ENCODE data around the gene PRUNE2.

Gene PRUNE2

DNA sequence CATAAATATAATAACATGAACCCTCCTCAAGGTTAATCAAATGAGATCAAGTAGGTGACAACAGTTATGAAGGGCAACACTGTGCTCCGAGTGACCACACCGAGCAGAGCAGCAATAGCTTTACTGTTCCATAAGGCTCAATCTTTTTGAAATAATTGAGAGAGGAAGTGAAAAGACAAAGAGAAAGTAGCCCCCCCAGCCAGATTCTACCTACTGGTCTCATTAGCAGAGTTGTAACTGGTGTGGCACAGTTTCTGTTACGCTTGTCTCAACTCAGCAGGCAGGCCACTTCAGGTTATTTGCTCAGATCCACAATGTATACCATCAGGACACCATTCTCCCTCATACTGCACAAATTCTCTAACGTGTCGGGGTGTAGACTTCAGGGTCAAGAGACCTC lies 14.0 kb downstream of the PRUNE2 start:
- intact Hi-C loops (cut with micrococcal nuclease): no loop called here
- no peaks in the 10 kb centered on the region for H3K36me3 Mint-ChIP-seq (ENCODE audit: low read depth)
- peaks cover 2% of the 10 kb centered on the region for H3K27me3 Mint-ChIP-seq

DNA sequence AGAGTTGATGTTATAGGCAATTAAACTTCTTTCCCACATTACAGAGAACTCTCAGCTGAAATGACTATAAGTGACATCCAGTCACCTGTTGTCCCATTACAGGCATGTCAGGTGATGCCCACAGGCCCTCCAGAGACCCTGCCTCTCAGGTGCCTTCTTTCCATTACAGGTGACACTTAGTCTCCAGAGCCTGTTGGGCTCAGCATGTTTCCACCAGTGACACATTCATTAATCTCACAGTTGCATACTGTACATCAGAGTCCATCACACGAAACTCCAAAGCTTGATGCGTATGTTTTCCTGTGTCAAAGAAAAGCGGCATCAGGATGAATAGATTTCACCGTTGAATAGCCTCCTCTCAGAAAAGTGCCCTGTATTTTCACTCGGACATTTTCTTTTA lies 14.6 kb downstream of the PRUNE2 start:
- H3K27ac Mint-ChIP-seq: no peak overlapping the region
- H3K4me1 Mint-ChIP-seq (ENCODE audit: low read depth): no peaks in the 10 kb centered on the region
- no peaks in the 10 kb centered on the region for H3K36me3 Mint-ChIP-seq (ENCODE audit: low read depth)
- intact Hi-C loops (cut with micrococcal nuclease): no loop called here
- H3K27me3 Mint-ChIP-seq: no peaks in the 10 kb centered on the region
- H3K4me3 Mint-ChIP-seq: no peak overlapping the region
- H3K9me3 Mint-ChIP-seq: no peaks in the 10 kb centered on the region

More for the DNA sequence above, 14.0 kb downstream of the PRUNE2 start:
- no peak overlapping the region for H3K4me3 Mint-ChIP-seq
- no peaks in the 10 kb centered on the region for H3K9me3 Mint-ChIP-seq
- no peaks in the 10 kb centered on the region for H3K4me1 Mint-ChIP-seq (ENCODE audit: low read depth)
- H3K27ac Mint-ChIP-seq: no peak overlapping the region

DNA sequence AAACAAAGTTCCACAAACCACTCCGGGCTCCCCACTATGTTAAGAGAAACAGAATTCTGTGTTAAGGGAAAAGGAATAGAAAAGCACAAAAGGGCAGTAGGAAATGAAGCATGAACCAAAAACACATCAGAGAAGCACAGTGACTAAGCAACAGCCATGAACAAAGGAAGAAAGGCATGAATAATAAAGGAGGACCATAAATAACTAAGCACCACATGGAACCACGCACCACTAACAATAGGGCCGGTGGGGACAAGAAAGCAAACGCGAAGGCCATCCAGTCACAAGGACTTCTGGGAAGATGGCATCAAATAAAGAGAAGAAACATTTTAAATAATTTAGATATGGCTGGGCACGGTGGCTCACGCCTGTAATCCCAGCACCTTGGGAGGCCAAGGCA lies 18.0 kb downstream of the PRUNE2 start:
- no peaks in the 10 kb centered on the region for H3K9me3 Mint-ChIP-seq
- H3K36me3 Mint-ChIP-seq (ENCODE audit: low read depth): no peaks in the 10 kb centered on the region
- no peak overlapping the region for H3K4me3 Mint-ChIP-seq
- intact Hi-C loops (cut with micrococcal nuclease): no loop called here
- no peaks in the 10 kb centered on the region for H3K4me1 Mint-ChIP-seq (ENCODE audit: low read depth)
- H3K27ac Mint-ChIP-seq: no peak overlapping the region
- H3K27me3 Mint-ChIP-seq: no peaks in the 10 kb centered on the region

DNA sequence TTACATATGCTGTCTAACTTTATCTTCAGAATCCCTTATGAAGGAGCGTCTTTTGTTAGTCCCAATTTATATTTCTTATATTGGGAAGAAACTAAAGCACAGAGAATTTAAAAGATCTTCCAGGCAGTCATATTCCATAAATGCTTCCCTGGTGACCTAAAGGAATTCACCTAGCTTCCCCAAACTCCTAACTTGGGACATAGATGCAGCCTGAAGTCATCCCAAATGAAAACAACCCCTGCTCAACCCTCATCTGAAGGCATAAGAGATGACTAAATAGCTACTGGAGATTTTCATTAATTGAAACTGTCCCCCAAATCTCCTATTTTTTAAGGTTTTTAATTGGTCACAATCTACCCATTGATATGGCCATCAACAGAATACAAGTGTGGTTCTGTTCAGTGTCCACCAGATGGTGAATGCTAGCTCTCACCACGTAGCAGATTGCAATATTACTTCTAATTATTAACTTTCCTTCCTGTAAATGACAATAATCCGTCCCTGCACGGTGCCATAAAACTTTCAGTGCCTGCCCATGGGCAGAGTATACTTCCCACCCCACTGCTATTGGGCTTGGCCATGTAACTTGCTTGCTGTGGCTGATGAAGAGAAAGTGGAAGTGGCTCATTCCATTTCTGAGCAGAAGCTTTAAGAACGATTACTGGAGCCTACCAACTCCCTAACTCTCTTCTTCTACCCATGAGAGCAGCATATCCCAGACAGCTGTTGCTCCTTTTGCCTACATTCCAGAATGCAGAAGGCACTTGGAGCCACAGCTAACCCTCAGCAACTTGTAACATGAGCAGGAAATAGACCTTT lies 18.7 kb downstream of the PRUNE2 start:
- no peaks in the 10 kb centered on the region for H3K4me1 Mint-ChIP-seq (ENCODE audit: low read depth)
- H3K9me3 Mint-ChIP-seq: no peaks in the 10 kb centered on the region
- no peaks in the 10 kb centered on the region for H3K27me3 Mint-ChIP-seq
- H3K27ac Mint-ChIP-seq: no peak overlapping the region
- no peaks in the 10 kb centered on the region for H3K36me3 Mint-ChIP-seq (ENCODE audit: low read depth)
- intact Hi-C loops (cut with micrococcal nuclease): no loop called here
- no peak overlapping the region for H3K4me3 Mint-ChIP-seq

DNA sequence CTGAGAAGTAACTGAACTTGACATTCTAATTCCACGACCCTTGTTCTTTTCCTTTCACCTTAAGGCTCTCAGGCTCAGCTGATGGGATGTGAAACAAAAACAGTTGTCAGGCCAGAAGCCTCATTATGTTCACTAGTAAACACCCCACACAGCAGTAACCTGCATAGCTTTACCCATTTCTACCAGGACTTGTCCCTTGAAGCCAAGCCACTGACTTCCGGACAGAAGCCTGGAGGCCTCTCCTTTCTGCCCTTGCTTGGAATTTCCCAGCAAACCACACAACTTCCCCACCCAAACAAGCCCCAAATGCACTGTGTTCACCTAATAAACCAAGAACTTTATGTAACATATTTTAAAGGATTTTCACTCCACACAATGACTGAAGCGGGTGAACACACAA lies 19.6 kb downstream of the PRUNE2 start:
- Mint-ChIP-seq H3K9me3 (no peaks in the 10 kb centered on the region), H3K27me3 (no peaks in the 10 kb centered on the region), H3K36me3 (ENCODE audit: low read depth) (no peaks in the 10 kb centered on the region), H3K4me1 (ENCODE audit: low read depth) (no peaks in the 10 kb centered on the region), H3K27ac (no peak overlapping the region), H3K4me3 (no peak overlapping the region)
- intact Hi-C loops (cut with micrococcal nuclease): no loop called here

DNA sequence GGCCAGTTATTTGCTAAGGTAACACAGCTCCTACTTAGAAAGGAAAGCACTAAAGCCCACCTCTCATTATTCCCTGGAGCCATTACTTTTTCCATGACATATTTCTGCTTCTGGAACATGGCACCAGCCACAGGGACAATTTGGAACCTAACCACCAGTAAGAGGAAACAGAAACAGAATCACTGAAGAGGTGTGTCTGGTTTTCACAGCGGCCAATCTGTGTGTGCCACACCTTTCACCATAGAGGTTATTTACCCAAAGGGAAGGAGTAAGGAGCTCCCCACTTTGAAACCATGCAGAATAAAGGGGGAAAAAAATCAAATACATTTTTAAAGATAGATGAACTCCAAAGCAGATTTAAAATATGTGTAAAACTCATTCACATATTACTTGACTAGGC lies 21.1 kb downstream of the PRUNE2 start:
- Mint-ChIP-seq H3K4me3 (no peak overlapping the region), H3K9me3 (no peaks in the 10 kb centered on the region)
- intact Hi-C loops (cut with micrococcal nuclease): no loop called here

DNA sequence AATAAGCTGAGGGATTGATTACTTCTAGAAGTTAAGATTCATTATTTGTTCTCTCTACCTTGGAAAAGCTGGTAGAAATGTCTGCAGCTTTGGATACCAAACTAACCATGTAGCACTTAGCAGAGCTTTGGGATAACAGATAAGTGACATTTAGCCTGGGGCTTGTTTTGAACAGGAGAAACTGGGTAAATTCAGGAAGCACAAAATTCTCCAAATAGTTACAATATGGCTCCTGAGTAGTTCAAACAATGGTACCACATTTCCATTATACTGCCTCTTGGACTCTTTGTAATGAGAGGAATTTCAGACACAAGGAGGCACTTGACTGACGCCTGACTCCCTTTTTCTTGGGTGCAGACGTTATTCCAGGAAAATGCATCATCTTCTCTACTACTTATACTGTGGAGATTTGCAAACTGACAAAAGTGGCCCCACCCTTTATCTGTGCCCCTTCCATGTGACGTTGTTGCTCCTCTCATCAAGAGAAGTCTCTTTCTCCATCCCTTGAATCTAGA lies 22.5 kb downstream of the PRUNE2 start:
- intact Hi-C loops (cut with micrococcal nuclease): no loop called here
- H3K4me1 Mint-ChIP-seq (ENCODE audit: low read depth): no peaks in the 10 kb centered on the region
- H3K9me3 Mint-ChIP-seq: no peaks in the 10 kb centered on the region
- H3K36me3 Mint-ChIP-seq (ENCODE audit: low read depth): no peaks in the 10 kb centered on the region
- no peak overlapping the region for H3K27ac Mint-ChIP-seq
- no peaks in the 10 kb centered on the region for H3K27me3 Mint-ChIP-seq
- no peak overlapping the region for H3K4me3 Mint-ChIP-seq

More for the DNA sequence above, 21.1 kb downstream of the PRUNE2 start:
- Mint-ChIP-seq H3K4me1 (ENCODE audit: low read depth) (no peaks in the 10 kb centered on the region), H3K27me3 (no peaks in the 10 kb centered on the region), H3K36me3 (ENCODE audit: low read depth) (no peaks in the 10 kb centered on the region), H3K27ac (no peak overlapping the region)

DNA sequence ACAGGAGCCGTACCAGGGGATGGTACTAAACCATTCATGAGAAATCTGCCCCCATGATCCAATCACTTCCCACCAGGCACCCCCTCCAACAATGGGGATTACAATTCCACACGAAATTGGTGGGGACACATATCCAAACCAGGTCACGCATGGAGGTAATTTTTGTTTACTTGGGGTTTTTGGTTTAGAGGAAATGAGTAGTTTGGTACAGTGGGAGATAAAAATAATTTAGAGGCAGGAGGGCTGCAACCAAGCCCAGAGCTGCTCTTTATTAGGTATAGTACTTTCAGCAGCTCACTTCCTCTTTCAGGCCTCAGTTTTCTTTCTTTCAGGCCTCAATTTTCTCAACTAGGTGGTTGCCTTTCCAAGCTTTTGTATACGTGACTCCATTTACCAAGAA lies 23.2 kb downstream of the PRUNE2 start:
- H3K36me3 Mint-ChIP-seq (ENCODE audit: low read depth): no peaks in the 10 kb centered on the region

DNA sequence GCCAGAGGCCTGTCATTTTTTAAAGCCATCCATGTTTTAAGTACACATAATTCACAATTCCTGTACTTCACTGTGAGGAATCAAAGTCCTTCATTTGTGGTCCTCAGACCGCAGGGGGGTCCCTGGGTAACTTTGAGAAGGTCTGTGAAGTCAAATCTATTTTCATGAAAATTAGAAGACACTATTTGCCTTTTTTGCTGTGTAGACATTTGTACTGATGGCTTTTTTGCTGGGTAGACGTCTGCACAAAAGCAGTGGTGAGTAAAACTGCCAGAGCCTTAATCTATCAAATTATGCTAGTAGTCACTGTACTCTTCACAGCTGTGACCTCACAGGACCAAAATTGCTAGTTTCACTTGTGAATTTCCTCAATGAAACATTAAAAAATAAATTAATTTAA lies 25.7 kb downstream of the PRUNE2 start:
- intact Hi-C loops (cut with micrococcal nuclease): no loop called here
- Mint-ChIP-seq H3K9me3 (no peaks in the 10 kb centered on the region), H3K4me3 (no peak overlapping the region), H3K36me3 (ENCODE audit: low read depth) (no peaks in the 10 kb centered on the region), H3K27me3 (no peaks in the 10 kb centered on the region), H3K27ac (no peak overlapping the region), H3K4me1 (ENCODE audit: low read depth) (no peaks in the 10 kb centered on the region)

More for the DNA sequence above, 23.2 kb downstream of the PRUNE2 start:
- no peaks in the 10 kb centered on the region for H3K9me3 Mint-ChIP-seq
- H3K27ac Mint-ChIP-seq: no peak overlapping the region
- no peak overlapping the region for H3K4me3 Mint-ChIP-seq
- no peaks in the 10 kb centered on the region for H3K27me3 Mint-ChIP-seq
- intact Hi-C loops (cut with micrococcal nuclease): no loop called here
- H3K4me1 Mint-ChIP-seq (ENCODE audit: low read depth): no peaks in the 10 kb centered on the region

DNA sequence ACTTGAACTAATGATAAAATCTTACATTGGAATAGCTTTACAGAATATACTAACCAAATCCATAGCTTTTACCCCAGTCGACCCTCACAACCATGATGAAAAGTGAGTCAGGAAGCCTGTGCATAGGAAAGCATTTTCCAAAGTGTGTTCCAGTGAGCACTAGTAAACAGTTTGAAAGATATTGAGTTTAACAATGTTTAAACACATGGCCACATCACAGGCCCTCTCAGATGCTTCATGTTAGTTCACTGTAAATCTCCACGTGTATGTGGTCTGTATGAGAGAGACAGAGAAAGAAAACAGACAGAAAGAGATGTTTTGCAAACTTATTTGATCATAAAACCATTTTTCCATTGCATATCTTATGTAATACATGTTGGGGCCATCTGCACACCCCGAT lies 27.0 kb downstream of the PRUNE2 start:
- H3K27ac Mint-ChIP-seq: no peak overlapping the region
- intact Hi-C loops (cut with micrococcal nuclease): no loop called here
- no peak overlapping the region for H3K4me3 Mint-ChIP-seq
- H3K36me3 Mint-ChIP-seq (ENCODE audit: low read depth): no peaks in the 10 kb centered on the region
- no peaks in the 10 kb centered on the region for H3K27me3 Mint-ChIP-seq
- H3K4me1 Mint-ChIP-seq (ENCODE audit: low read depth): no peaks in the 10 kb centered on the region
- no peaks in the 10 kb centered on the region for H3K9me3 Mint-ChIP-seq

DNA sequence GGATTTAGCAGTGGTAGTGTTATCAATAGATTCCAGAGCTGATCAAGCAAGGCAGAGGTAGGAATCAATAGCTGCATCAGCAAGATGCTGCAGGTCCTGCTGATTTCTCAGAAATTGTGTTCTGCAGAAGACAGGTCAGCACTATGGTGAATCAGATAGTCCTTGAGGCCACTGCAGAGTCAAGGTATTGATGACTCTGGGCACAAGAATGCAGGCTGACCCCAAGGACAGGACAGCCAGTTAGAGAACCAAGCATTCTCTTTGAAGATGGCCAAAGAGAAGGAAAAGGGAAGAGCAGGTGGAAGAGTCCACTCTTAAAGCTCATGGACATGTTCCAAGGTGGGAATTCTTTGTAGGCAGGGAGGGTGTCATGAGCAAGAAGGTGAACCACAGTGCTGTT lies 28.0 kb downstream of the PRUNE2 start:
- no peak overlapping the region for H3K27ac Mint-ChIP-seq
- H3K4me3 Mint-ChIP-seq: no peak overlapping the region
- peaks cover 3% of the 10 kb centered on the region for H3K27me3 Mint-ChIP-seq
- H3K9me3 Mint-ChIP-seq: no peaks in the 10 kb centered on the region
- intact Hi-C loops (cut with micrococcal nuclease): no loop called here
- no peaks in the 10 kb centered on the region for H3K4me1 Mint-ChIP-seq (ENCODE audit: low read depth)
- H3K36me3 Mint-ChIP-seq (ENCODE audit: low read depth): no peaks in the 10 kb centered on the region

DNA sequence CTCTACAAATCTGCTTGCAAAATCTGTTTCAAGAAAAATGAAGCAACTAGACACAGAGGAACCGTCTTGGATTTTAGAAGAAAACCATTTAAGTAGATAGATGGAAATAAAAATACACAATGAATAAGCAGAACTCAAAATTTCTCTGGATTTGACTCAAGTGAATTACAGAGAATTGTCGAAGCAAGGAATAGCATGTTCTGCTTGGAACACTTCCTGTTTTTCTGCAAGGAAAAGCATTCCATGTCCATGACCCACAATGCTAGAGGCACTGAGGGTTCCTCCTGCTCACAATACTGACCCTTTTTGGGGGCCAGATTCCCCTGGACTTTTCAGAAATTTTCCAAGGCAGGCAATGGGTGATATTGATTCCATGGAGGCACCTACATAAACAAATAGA lies 29.8 kb downstream of the PRUNE2 start:
- Mint-ChIP-seq H3K4me1 (ENCODE audit: low read depth) (no peaks in the 10 kb centered on the region), H3K27ac (no peak overlapping the region), H3K9me3 (no peaks in the 10 kb centered on the region), H3K27me3 (peaks cover 3% of the 10 kb centered on the region), H3K36me3 (ENCODE audit: low read depth) (no peaks in the 10 kb centered on the region), H3K4me3 (no peak overlapping the region)
- intact Hi-C loops (cut with micrococcal nuclease): no loop called here

DNA sequence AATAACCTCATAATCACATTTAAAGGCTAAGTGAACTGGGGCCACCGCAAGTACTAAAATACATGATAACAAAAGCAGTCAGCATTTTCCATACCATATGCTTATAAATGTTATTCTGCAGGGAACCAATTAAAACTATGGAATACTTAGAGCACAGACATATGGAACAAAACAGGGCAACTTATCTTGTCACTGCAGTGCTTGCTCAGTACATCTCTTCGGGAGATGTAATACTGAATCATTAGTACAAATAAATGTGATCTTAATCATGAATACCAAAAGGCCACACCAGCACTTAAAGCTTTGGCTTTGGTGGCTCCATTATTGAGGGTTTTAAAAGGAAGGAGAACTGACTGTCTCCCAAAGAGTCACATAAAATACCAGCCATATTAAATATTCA lies 32.1 kb downstream of the PRUNE2 start:
- Mint-ChIP-seq H3K4me3 (no peak overlapping the region), H3K27ac (no peak overlapping the region), H3K27me3 (peaks cover 4% of the 10 kb centered on the region), H3K36me3 (ENCODE audit: low read depth) (no peaks in the 10 kb centered on the region), H3K9me3 (no peaks in the 10 kb centered on the region), H3K4me1 (ENCODE audit: low read depth) (no peaks in the 10 kb centered on the region)
- intact Hi-C loops (cut with micrococcal nuclease): no loop called here

DNA sequence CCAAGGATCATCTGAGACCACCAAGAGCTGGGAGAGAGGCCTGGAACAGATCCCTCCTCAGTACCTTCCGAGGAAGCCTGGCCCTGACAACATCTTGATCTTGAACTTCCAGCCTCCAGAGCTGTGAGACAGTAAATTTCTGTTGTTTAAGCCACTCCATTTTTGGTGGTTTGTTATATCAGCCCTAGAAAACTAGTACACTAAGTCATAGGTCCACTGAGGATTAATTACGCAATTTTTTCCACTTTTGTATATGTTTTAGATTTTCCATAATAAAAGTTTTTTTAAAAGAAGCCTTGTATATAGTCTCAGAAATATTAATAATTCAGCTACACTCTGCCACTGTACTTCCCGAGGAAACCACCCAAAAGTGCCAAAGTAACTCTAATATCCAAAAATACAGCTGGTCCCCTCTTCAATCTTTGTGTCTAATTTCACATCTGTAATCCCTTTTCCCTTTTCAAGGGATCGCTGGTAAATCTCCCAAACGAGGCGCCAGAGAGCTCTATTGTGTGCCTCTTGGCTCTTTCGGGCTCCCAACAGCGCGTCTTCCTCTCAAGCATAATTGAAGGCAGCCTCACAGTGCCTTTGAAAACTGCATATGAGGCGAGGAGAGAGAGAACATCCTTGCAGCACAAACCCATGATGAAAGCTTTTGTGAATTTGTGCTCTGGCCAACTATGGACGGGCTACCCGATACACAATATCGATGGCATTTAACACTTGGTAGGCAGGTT lies 32.7 kb downstream of the PRUNE2 start:
- H3K36me3 Mint-ChIP-seq (ENCODE audit: low read depth): no peaks in the 10 kb centered on the region
- H3K9me3 Mint-ChIP-seq: no peaks in the 10 kb centered on the region
- no peak overlapping the region for H3K4me3 Mint-ChIP-seq
- intact Hi-C loops (cut with micrococcal nuclease): no loop called here
- no peak overlapping the region for H3K27ac Mint-ChIP-seq
- H3K27me3 Mint-ChIP-seq: peaks cover 4% of the 10 kb centered on the region
- no peaks in the 10 kb centered on the region for H3K4me1 Mint-ChIP-seq (ENCODE audit: low read depth)
